ENCODE results near the gene POLDIP3. TPM values are rescaled to one million over a fixed set of nuclear protein-coding genes. Genes with fewer than 3 reads are reported as not detected.

POLDIP3 gene
- total RNA-seq, 6 experiments from 2014 or later: 17.1 to 22.6 (median 21.1) TPM

DNA sequence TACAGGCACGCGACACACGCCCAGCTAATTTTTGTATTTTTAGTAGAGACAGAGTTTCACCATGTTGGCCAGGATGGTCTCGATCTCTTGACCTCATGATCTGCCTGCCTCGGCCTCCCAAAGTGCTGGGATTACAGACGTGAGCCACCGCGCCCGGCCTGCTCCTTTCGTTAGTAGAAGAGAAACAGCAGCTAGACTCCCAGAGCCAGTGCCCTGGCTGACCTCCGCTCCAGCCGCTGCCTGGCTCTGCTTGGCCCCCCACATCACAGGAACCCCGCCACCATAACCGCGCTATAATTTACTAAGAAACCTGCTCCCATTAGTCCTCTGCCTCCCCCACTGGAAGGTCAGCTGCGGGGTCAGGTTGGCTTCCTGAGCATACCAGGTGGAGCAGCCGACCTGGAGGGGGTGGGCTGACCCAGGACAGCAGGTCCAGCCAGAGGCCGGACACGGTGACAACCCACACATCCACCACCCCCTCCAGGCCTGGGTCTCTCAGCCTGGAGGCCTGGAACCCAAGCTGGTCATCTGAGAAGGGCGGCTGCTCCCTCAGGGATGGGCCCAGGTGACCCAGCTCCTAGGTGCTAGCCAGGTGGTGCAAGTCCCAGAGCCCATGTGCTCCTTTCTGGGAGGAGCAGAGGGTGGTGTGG is 7.5 kb upstream of the POLDIP3 start:
- no peak overlapping the region for H3K4me3 ChIP-seq
- no peak for TF ChIP-seq POLR2A (IDR thresholded peaks at IDR 0.05)
- TF ChIP-seq, protein P1, sequence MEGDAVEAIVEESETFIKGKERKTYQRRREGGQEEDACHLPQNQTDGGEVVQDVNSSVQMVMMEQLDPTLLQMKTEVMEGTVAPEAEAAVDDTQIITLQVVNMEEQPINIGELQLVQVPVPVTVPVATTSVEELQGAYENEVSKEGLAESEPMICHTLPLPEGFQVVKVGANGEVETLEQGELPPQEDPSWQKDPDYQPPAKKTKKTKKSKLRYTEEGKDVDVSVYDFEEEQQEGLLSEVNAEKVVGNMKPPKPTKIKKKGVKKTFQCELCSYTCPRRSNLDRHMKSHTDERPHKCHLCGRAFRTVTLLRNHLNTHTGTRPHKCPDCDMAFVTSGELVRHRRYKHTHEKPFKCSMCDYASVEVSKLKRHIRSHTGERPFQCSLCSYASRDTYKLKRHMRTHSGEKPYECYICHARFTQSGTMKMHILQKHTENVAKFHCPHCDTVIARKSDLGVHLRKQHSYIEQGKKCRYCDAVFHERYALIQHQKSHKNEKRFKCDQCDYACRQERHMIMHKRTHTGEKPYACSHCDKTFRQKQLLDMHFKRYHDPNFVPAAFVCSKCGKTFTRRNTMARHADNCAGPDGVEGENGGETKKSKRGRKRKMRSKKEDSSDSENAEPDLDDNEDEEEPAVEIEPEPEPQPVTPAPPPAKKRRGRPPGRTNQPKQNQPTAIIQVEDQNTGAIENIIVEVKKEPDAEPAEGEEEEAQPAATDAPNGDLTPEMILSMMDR (IDR thresholded peaks at IDR 0.05): no peak
- 77% methylated on average over 8 of the region's 20 CpGs for WGBS (ENCODE audit: insufficient coverage, low coverage, low lambda C conversion rate, missing lambda C conversion rate)
- no peak for ATAC-seq
- H3K36me3 ChIP-seq: peaks cover 0 to 36% (median 15%) of the 10 kb centered on the region in 4 donors
- no peak overlapping the region for H3K27ac ChIP-seq
- H3K9me3 ChIP-seq: no peaks in the 10 kb centered on the region
- no peaks in the 10 kb centered on the region for H3K27me3 ChIP-seq
- intact Hi-C loops (cut with DNase I): no loop called here
- peaks cover 0 to 27% (median 0%) of the 10 kb centered on the region in 4 donors for H3K4me1 ChIP-seq
- no peak for DNase-seq

DNA sequence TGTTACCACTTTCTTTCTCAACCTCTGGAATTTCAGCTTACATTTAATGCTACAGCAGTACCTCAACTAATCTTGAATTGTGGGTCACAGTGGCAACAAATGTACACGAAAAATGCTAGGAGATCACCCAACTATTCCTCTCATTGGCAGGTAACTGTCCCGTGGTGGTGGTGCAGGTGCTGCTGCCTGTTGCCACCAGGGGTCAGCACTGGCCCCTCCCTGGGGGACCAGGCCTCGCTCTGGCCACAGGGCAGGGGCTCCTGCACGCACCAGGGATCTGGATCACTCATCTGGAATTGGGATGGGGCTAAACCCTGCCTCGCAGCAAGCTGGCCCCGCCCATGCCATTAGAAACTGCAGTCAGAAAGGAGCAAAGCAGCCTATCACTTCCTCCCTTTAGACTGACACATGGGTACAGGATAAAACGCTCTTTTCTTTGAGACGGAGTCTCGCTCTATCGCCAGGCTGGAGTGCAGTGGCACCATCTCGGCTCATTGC is 6.9 kb upstream of the POLDIP3 start:
- ATAC-seq: peak; percentile 66 to 81 (median 75)
- Histone ChIP-seq H3K9me3 (no peaks in the 10 kb centered on the region), H3K36me3 (peaks cover 0 to 29% (median 11%) of the 10 kb centered on the region in 4 donors), H3K4me1 (peaks cover 0 to 28% (median 0%) of the 10 kb centered on the region in 4 donors), H3K4me3 (no peak overlapping the region), H3K27me3 (no peaks in the 10 kb centered on the region), H3K27ac (no peak overlapping the region)
- WGBS (ENCODE audit: insufficient coverage, low coverage, low lambda C conversion rate, missing lambda C conversion rate): 30% methylated on average over 1 of the region's 11 CpGs
- intact Hi-C loops (cut with DNase I): no loop called here
- no peak for TF ChIP-seq POLR2A (IDR thresholded peaks at IDR 0.05)
- TF ChIP-seq, protein P1 (IDR thresholded peaks at IDR 0.05): peak; percentile 84 to 96 (median 90)
- DNase-seq: peak in 2 of 3 donors; percentile 75 to 77

DNA sequence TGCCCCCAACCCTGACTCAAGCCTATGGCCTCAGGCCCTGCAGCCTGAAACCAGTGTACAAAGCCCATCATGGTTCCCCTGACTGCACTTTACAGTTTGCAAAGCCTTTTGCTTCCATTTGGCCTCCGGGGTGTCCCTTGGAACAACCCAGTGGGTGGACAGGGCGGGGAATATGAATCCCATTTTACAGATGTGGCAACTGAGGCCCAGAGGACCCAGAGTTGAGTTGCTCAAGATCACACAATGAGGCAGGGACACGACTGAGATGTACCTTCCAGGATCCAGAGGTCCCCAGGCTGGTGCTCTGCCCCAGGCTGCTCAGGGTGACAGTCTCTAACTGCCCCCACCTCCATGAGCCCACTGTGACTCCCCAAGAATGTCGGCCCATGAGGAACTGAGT is 5.4 kb upstream of the POLDIP3 start:
- no peaks in the 10 kb centered on the region for H3K9me3 ChIP-seq
- peaks cover 0 to 26% (median 5%) of the 10 kb centered on the region in 4 donors for H3K4me1 ChIP-seq
- H3K36me3 ChIP-seq: peaks cover 0 to 22% (median 4%) of the 10 kb centered on the region in 4 donors
- H3K4me3 ChIP-seq: no peak overlapping the region
- ATAC-seq: no peak
- H3K27me3 ChIP-seq: no peaks in the 10 kb centered on the region
- no peak for TF ChIP-seq POLR2A (IDR thresholded peaks at IDR 0.05)
- TF ChIP-seq, protein P1 (IDR thresholded peaks at IDR 0.05): no peak
- intact Hi-C loops (cut with DNase I): no loop called here
- no peak for DNase-seq
- H3K27ac ChIP-seq: no peak overlapping the region
- 100% methylated on average over 2 of the region's 4 CpGs for WGBS (ENCODE audit: insufficient coverage, low coverage, low lambda C conversion rate, missing lambda C conversion rate)

DNA sequence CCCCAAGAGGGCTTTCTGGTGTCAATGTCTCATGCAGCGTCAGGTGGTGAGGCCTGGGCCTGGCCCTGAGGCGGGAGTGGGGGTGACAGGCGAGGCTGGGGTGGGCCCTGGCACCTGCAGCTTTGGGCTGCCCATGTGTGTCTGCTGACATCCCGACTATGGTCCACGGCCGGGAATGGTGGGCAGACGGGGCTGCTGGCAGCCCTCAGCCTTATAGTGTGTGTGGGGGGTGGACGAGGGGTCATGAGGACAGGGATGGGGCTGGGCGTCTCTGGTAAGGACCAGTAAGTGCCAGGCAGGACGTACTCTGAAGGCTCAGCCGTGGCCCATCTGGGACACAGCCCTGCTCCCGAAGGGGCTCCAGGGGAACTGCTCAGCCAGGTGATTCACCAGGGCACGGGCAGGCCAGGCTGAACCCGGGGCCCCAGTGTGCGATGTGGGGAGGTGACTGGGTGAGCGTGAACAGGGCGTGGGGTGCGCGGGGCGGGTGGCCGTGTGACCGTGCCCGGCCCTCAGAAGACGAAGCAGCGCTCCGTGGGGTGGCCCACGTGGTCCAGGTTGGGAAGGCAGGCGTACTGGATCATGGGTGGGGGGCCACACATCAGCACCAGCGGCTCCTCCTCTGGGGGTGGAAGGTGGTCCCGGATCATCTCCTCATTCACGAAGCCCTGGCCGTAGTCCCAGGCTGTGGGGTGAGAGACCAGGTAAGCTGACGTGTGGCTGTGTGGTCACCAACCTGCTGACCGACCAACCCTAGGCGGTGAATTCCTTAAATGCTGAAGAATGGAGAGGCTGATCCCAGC is 4.8 kb upstream of the POLDIP3 start:
- no peak overlapping the region for H3K4me3 ChIP-seq
- TF ChIP-seq POLR2A (IDR thresholded peaks at IDR 0.05): no peak
- TF ChIP-seq, protein P1 (IDR thresholded peaks at IDR 0.05): no peak
- intact Hi-C loops (cut with DNase I): no loop called here
- peaks cover 0 to 22% (median 3%) of the 10 kb centered on the region in 4 donors for H3K36me3 ChIP-seq
- ATAC-seq: no peak
- no peak for DNase-seq
- no peaks in the 10 kb centered on the region for H3K27me3 ChIP-seq
- WGBS (ENCODE audit: insufficient coverage, low coverage, low lambda C conversion rate, missing lambda C conversion rate): 88% methylated on average over 10 of the region's 35 CpGs
- no peak overlapping the region for H3K27ac ChIP-seq
- peaks cover 0 to 20% (median 5%) of the 10 kb centered on the region in 4 donors for H3K4me1 ChIP-seq
- H3K9me3 ChIP-seq: no peaks in the 10 kb centered on the region
